Fibroblast of skin of left quadriceps (primary cell): ENCODE results near the gene PRORP.
"Not testable (repeated sequence)": the region's sequence is repeated elsewhere in the genome, so short reads cannot be mapped to it uniquely, and the experiment has no call there.

ENCODE experiments used
- DNase-seq, 2 experiments: peaks; one replicate each; pipeline ENCODE4 v3.0.0-alpha.2; 2013; ENCODE audit warnings: low read depth in 2 of 2

Gene PRORP

GRCh38 chr14:35138585-35138984, 16.2 kb downstream of the PRORP start:
- DNase-seq = no peak

- no peak for DNase-seq
Observed at GRCh38 chr14:35140718-35141581, 18.6 kb downstream of the PRORP start.

DNA sequence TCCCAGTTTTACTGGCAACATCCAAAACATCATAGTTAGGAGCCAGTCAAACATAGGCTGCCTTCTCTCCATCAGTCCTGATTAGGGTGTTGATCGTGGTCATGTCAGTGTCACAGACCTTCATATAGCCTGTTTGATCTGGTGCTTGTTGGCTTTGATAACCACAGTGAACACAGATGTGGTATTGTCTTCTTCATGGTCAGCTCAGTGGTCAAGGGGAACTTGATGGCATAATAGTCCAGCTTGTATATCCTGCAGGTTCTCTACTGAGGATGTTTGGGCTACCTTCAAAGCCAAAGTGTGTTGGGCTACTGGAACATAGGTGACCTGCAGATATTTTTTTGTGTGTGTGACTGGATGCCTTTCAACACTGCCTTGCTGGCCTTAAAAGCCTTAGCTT, 21.7 kb downstream of the PRORP start:
- no peak for DNase-seq

DNA sequence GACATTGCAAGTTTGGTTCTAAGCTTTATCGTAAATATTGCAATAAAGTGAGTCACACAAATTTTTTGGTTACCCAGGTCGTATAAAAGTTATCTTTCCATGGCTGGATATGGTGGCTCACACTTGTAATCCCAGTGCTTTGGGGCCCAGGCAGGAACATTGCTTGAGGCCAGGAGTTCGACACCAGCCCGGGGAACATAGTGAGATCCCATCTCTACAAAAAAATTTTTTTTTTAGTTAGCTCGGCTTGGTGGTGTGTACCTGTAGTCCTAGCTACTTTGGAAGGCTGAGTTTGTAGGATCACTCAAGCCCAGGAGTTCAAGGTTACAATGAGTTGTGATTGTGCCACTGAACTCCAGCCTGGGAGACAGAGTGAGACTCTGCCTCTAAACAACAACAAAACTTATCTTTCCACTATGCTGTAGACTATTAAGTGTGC, 24.4 kb downstream of the PRORP start:
- no peak for DNase-seq

- no peak for DNase-seq
Observed at GRCh38 chr14:35147186-35147585, 24.8 kb downstream of the PRORP start.

GRCh38 chr14:35147711-35148110, 25.4 kb downstream of the PRORP start:
- no peak for DNase-seq

DNA sequence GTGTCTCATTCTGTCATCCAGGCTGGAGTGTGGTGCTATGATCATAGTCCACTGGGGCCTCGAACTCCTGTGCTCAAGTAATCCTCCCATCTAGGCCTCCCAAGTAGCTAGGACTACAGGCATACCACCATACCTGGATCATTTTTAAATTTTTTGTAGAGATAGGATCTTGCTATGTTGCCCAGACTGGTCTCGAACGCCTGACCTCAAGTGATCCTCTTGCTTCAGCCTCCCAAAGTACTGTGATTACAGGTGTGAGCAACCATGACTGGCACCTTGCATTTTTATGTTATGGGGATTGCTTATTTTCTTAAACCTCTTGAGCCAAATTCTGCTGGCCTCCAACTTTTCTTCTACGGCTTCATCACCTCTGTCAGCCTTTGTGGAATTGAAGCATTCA, 26.9 kb downstream of the PRORP start:
- no peak for DNase-seq

DNA sequence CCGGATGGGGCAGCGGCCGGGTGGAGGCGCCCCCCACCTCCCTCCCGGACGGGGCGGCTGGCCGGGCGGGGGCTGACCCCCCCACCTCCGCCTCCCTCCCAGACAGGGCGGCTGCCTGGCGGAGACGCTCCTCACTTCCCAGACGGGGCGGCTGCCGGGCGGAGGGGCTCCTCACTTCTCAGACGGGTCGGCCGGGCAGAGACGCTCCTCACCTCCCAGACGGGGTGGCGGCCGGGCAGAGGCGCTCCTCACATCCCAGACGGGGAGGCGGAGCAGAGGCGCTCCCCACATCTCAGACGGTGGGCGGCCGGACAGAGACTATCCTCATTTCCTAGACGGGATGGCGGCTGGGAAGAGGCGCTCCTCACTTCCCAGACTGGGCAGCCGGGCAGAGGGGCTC, 30.2 kb downstream of the PRORP start:
- DNase-seq = not testable (repeated sequence)

- DNase-seq = no peak
Observed at GRCh38 chr14:35154016-35154415, 31.7 kb downstream of the PRORP start.

DNA sequence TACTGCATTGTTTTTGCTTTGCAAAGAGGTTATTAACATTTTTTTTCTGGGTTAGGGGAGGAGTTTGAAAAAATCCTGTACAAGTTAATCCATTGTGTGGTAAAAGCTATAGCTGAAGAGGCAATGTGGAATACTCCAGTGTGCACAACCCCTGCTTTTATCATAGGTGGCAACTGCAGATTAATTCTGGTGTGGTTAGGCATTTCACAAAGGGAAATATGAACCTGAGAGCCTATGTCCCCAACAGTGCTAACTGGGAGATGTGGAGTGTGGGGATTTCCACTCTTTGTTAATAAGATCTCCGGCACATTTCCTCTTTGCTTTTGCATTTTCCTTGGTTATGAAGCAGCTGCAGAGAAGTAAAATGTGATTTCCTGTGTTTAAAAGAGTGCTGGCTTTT, 33.6 kb downstream of the PRORP start:
- no peak for DNase-seq

DNA sequence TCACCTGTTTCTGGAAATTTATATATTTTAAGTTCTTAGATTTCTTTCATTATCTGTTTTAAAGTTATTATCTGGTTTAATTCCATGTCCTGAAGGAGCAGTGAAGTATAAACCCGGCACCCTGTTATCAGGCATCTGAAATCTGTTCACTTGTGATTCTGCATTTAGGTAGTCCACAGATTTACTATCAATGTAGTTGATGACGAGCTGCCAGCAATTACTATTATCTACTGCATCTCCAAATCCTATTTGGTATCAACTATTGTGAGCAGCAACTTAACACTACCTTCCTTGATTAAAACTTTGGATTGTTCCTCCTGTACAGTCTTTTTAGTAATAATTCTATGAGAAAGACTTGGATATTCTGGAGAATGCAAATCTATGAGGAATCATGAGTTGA, 36.1 kb downstream of the PRORP start:
- DNase-seq = no peak

- DNase-seq = no peak
Observed at GRCh38 chr14:35158951-35159653, 36.8 kb downstream of the PRORP start.

- DNase-seq = peak; percentile 69 to 72
Observed at GRCh38 chr14:35159742-35160409, 37.5 kb downstream of the PRORP start.

DNA sequence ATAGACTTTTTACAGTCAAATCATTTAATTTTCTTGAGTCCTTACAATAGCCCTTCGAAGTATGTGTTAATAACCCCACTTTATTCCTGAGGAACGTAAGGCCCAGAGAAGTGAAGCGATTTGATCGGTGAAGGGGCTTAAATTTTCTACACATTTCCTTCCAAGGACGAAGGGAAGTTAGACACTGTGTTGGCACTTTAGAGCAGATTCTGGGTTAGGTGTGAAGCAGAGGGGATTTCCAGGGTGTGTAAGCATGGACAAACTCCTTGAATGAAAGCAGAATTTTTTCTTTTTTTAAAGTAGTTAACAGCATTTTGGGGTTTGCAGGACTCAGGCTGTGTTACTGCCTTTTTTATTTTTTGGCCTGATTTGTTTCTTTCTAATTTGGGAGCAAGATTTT, 38.9 kb downstream of the PRORP start:
- no peak for DNase-seq

GRCh38 chr14:35163384-35163783, 41.0 kb downstream of the PRORP start:
- no peak for DNase-seq

DNA sequence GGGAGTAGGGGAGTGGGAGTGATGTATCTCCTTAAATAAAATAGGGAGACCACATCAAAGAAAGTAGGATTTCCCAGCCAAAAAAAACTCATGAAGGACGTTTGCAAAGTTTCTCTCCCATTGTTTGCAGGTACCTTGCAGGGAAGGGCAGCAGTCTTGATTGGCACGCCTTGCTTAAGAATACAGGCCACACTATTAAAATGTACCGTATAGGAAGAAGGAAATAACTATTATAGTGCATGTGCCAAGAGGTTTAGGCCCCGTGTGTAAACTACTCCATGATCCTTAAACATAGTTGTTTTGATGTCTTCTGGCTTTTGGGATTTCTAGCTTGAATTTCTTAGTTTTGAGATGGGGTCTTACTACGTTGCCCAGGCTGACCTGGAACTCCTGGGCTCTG, 42.5 kb downstream of the PRORP start:
- no peak for DNase-seq

DNA sequence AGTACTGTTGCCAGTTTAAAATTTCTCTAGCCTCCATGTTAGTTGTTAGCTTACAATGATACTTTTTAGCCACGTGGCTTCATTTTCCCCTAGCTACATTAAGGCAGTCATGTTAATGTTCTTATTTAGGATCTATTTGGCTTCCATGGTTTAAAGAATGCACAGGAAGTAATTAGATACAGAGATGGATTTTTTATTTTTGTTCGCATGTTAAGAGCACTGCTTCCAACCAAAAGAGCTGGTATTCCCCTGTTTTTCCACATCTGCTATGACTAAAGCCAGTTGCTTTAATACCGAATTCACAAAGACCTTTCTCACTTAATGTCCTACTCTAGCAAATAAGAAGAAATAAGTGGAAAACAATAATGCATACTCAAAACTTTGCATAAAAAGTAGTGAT, 45.1 kb downstream of the PRORP start:
- DNase-seq = no peak
